GM18511 (cell line): ENCODE measurements around the gene APOL4.
"Not testable (repeated sequence)": the region's sequence is repeated elsewhere in the genome, so short reads cannot be mapped to it uniquely, and the experiment has no call there.

ENCODE experiments used
- ATAC-seq: cut with Tn5 transposase; IDR thresholded peaks from one replicate; pipeline ENCODE4 v1.9.1; 2021; ENCODE audit warnings: mild to moderate bottlenecking, moderate library complexity; ENCODE audit not compliant: unreplicated experiment

APOL4 gene

DNA sequence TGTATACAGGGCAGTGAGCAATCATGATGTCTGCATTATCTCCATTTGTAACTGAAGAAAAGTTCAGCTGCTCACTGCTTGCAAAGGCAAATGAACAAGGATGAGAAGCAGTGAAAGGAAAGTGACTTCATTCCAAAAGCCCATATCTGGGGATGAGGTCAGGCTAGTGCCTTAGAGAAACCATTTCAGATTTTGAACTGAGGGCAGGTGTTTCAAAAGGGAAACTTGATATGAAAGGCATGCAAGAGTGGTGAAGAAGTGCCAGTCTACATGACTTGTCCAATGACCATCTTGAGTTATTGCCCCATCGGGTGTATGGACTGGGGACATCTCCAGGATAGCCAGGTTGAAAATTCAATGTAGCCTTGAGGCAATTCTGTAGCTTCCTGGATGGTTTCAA is 7.3 kb upstream of the APOL4 start:
- no peak for ATAC-seq

GRCh38 chr22:36208162-36208765 is 6.7 kb upstream of the APOL4 start:
- ATAC-seq: no peak

- ATAC-seq: no peak
These were observed 4.6 kb upstream of the APOL4 start for GRCh38 chr22:36206255-36206654.

DNA sequence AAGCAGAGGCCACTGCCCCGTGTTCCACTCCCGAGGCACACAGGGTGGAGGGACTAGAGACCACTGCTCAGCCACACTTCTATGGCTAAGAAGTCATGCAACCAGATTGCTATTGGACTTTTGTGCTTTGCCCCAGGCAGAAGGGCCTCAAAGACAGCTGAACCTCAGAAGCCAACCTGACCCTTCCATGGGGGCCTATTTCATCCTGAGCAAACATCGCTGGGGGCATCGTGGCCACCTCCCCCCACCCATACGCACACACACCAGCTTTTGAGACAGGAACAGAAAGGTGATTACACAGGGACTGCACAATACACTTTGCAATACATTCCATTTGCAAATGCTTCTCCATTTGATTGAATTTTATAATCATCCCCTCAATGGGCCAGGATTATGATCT is 4.0 kb upstream of the APOL4 start:
- not testable (repeated sequence) for ATAC-seq

DNA sequence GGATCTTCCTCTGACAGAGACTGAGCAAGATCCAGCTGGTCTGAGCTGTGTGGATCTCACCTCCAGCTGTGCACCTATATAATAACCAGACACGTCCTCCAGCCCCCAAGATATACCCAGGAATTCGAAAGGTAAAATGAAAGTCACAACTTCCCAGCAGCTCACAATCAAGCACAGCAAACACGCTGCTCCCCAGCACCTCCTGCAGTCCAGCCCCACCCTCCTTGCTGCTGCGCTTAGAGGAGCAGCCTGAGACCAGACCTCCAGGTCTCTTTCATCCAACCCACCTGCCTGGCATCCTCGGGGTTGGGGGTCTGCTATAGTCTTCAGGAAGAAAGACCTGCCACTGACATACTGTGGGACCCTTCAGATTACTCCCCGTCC is 3.0 kb upstream of the APOL4 start:
- ATAC-seq: no peak

DNA sequence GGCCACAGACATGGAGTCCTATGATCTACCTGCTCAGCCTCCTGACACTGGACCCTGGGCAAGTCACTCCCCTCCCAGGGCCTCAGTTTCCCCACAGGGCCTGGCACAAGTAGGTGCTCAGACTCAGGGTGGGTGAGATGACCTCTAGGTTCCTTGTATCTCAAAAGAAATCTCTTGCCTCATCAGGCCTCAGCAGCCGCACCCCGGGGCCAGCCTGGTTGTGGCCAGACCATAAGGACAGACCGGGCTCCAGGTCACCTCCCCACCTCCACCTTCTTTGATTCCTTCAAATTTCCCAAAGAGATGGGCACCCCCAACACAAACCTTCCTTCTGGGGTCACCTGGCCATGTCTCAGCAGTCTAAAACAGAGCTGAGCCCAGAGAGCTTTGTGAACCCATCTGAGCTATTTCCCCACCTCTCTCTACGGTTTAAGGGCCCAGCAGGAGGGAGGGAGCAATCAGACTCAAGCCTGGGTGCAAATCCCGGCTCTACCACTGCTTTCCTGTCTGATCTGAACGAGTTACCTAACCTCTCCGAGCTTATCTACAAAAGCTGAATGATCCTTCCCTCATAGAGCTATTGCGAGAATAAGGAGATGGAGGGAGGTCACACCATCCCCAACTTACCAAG is 2.5 kb upstream of the APOL4 start:
- no peak for ATAC-seq

- ATAC-seq: not testable (repeated sequence)
These were observed 1.8 kb upstream of the APOL4 start for GRCh38 chr22:36203441-36203840.

GRCh38 chr22:36202906-36203305 is 1.3 kb upstream of the APOL4 start:
- ATAC-seq: not testable (repeated sequence)

GRCh38 chr22:36201025-36201424 is 584 bp downstream of the APOL4 start:
- ATAC-seq: not testable (repeated sequence)

GRCh38 chr22:36199001-36199551 is 2.5 kb downstream of the APOL4 start:
- no peak for ATAC-seq

DNA sequence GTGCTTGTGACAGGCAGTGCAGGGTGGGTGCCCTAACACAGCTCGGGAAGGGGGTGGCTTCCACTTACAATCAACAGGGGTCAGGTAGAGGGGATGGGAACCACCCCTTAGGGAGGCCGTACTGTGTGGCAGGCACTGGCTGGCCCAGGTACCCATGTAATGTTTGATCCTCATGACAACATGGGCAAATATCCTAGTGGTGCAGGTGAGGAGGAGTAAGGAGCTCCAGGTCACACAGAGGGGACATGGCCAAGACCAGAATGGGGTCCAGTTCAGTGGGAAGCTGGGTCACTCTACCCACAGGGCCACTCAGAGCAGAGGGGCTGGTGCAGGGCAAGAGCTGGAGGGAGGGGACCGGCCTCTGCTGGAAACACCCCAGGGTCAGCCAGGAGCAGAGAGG is 3.1 kb downstream of the APOL4 start:
- ATAC-seq: no peak

DNA sequence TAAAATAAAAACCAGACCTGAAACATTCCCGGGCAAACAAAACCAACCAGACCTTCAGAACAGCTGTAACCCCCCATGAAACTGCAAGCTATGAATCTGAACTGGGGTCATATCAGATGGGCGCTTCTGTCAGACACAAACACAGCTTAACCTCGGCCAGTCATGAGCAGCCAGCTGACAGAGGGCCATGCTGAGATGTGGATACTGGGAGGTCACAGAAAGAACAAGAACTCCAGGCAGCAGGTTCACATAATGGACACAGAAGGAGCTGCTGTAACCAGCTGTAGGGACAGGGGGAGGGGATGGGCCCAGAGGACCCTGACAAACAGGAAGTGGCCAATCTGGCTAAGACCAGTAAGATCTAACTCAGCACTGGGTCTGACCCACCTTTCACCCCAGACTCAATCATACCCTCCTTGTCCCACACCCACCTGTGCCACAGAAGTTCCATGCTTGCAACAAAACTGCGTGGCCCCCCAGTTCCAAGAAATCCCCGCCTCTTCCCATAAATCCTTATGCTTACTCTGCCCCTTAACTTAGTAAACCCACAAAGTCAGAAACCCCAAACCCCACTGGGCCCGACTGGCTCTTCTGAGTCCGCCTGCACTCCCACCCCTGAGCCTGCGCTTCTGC is 4.0 kb downstream of the APOL4 start:
- ATAC-seq: no peak

DNA sequence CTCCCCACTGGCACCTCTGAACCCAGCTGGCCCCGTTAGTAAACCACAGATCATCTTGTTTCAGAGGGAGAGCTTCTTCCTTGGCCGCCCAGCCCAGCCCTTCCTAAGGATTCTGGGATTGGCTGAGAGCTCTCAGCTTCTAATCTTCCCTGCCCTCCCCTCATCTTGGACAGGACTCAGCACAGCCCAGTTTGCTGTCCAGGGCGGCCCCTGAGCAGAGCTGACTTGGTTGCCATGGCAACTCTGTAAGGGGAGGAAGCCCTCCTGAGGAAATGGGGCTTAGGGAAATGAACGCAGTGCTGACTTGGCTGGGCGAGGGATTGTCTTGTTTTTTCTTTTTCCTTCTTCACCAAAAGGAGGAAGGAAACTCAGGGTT is 4.6 kb downstream of the APOL4 start:
- no peak for ATAC-seq

DNA sequence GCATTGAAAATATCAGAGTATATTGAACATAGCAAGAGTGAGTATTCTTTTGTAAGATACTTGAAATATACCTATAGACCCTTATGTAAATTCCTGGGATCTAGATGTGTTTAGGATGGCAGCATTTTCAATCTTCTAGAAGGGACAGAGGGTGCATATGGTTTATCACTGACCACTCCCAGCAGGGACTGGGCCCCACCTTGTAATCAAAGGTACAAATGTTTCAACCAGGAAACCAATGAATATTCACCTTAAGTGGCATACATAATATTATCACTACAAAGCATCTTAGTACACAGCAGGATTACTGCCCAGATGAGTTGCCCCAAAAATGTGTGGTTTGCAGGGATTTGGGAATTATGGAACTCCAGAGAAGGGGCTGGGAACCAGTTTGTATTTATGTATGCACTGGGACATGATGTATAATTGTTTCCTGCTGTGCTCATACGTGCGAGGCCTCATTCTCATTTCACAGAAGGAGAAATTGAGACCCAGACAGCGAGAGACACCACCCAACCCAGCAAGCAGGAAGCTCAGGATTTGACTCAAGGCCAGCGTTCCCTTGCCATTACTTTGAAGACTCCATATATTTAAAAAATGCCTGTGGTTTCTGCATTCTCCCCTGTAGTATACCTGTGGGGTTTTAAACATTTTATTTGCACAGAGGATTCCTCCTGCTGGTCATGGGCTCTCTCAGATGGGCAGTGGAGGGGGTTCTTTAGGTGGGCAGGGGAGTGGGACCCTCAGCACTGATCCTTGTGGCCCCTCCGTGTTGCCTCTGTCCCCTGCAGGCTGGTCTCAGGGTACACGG is 5.2 kb downstream of the APOL4 start:
- ATAC-seq: no peak

DNA sequence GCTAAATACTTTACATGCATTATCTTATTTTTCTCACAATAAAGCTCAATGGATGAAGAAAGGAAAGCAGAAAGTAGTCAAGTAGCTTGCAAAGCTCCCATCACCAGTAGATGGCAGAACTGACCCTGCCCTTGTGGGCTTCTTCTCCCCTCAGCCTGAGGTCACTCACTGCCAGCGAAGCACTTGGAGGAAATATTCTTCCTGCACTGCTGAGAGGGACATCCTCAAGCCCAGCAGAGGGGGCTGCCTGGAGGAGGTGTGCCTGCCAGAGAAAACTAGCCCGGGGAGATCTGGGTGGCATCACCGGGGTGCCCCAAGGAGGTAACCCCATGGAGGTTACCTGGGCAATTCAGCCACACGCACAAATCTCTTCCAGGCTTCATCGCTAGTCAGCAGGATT is 6.6 kb downstream of the APOL4 start:
- no peak for ATAC-seq

- no peak for ATAC-seq
These were observed 7.2 kb downstream of the APOL4 start for GRCh38 chr22:36194385-36194784.

GRCh38 chr22:36193577-36193976 is 8.0 kb downstream of the APOL4 start:
- ATAC-seq: no peak

DNA sequence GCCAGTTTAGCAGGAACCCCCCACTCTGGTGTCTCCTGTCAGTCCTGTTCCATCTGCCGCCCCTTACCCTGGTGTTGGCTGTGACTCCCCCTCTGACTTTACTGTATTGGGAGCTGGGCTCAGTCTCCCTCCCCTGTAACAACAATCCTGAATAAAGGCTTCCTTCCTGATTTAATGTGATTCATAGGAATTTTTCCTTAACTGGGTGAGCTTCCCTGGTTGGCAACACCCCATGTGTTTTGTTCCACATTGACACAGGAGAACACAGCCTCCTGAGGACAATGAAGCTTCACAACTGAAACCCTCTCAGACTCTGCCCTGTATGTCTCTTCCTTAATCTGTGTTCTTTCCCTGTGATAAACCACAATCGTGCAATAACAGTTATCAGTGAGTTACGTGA is 8.4 kb downstream of the APOL4 start:
- no peak for ATAC-seq

- ATAC-seq: no peak
These were observed 9.1 kb downstream of the APOL4 start for GRCh38 chr22:36192542-36192941.

- ATAC-seq: no peak
These were observed 10.3 kb downstream of the APOL4 start for GRCh38 chr22:36191106-36191836.

DNA sequence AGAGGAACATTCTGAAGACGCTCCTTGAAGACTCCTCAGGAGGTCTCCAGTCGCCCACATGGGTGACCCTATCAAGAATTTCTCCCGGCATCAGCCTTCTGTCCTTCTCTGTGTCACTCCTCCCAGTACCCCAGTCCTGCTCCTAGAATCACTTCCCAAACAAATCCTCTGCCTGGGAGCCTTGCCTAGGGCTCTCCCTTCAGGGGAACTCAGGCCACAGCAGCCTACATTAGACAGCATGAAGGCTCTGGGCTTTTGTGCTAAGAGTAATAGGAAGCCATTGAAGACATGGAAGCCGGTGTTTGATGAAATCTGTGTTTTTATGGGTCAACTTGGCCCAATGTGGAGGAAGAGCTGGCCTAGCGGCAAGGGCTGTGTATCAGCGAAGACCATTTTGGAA is 13.7 kb downstream of the APOL4 start:
- not testable (repeated sequence) for ATAC-seq
